RWPE1 (cell line): ENCODE data around the gene PRSS22.

Source experiments
- CTCF ChIA-PET: fragments of 350-600 bp; sonication (Branson Sonifier 250); formaldehyde crosslinking; extraction: SDS; loops from one replicate; lab custom pipeline; 2021; lab: Yijun Ruan, JAX
- POLR2A ChIA-PET: fragments of 400-600 bp; formaldehyde crosslinking; extraction: SDS; loops from one replicate; lab custom pipeline; 2020; ENCODE audit warnings: antibody characterized with exemption; ENCODE audit not compliant: low non-redundant PET; lab: Yijun Ruan, JAX
- DNase-seq: peaks from one replicate; pipeline ENCODE4 v3.0.0; 2012; ENCODE audit warnings: low spot score
- H3K27ac ChIP-seq: fragments of 450-650 bp; 2 replicates; pipeline ENCODE4 v1.5.1; 2017
- CTCF ChIP-seq: fragments of 450-650 bp; conservative IDR thresholded peaks from 2 replicates; pipeline ENCODE4 v1.5.1; 2017; ENCODE audit warnings: low read depth, mild to moderate bottlenecking

Gene PRSS22

GRCh38 chr16:2819179-2819938 lies 38.6 kb downstream of the PRSS22 start:
- TF ChIP-seq CTCF = no peak
- POLR2A ChIA-PET = no interaction called here
- H3K27ac ChIP-seq = peak overlapping the region; percentile 75
- CTCF ChIA-PET = no interaction called here
- no peak for DNase-seq

DNA sequence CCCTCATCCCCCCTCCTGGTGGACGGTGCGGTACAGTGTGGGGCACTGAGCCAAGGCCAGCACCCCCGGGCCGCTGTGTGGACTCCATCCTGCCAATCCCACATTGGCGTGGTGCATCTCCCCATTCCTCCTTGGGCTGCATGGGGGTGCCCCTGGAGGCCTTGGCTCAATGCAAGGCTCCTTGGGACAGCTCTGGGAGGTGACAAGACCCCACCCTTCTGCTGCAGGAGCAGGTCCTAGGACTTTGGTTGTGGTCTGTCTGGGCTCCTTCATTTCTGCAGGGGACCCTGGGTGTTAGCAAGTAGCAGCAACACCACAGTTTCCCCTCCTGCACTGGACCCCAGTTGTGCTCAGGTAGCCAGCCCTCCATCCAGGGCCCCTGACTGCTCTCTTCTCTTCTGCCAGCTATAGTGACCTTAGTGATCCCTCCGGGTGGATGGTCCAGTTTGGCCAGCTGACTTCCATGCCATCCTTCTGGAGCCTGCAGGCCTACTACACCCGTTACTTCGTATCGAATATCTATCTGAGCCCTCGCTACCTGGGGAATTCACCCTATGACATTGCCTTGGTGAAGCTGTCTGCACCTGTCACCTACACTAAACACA lies 39.6 kb downstream of the PRSS22 start:
- POLR2A ChIA-PET = no interaction called here
- peak overlapping the region; percentile 75 for H3K27ac ChIP-seq
- DNase-seq = no peak
- CTCF ChIA-PET = no interaction called here
- no peak for TF ChIP-seq CTCF

- H3K27ac ChIP-seq = peak overlapping the region; percentile 75
- DNase-seq = no peak
- ChIA-PET POLR2A (no interaction called here), CTCF (no interaction called here)
- 0 out of 2 replicates have a peak, but pooled peaks have one; percentile 25 for TF ChIP-seq CTCF
These were observed 40.4 kb downstream of the PRSS22 start for GRCh38 chr16:2817340-2818271.

DNA sequence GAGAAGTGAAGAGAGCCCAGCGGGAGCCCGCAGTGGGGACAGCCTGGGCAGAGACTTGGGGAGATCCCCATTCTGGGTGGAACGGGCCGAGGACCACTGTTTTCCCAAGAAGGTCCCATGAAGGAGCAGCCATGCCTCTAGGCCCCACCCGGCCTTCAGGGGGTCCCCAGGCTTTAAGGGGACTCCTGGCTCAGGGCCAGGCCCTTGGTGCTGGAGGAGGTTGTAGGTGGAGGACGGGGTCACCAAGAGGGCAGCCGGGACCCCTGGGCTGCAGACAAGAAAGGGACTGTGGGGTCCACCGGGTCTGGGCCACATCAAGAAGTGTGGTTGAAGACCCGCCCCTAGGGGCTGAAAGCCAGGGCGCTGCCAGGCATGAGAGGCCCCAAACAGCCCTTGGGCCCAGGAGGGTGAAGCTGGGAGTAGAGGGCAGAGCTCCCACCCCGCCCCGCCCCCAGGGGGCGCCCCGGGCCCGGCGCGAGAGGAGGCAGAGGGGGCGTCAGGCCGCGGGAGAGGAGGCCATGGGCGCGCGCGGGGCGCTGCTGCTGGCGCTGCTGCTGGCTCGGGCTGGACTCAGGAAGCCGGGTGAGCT lies 41.1 kb downstream of the PRSS22 start, which contains the start of gene PRSS21:
Gene PRSS21 (plus strand): TSS at position 487 of the 589 bp plus-strand sequence. CDS start 32 bp downstream, at position 519.
- DNase-seq = peak; percentile 25
- peak within 1 kb of the TSS; percentile 75 for H3K27ac ChIP-seq
- peak; percentile 66 for TF ChIP-seq CTCF
- ChIA-PET POLR2A (no interaction called here), CTCF (no interaction called here)

DNA sequence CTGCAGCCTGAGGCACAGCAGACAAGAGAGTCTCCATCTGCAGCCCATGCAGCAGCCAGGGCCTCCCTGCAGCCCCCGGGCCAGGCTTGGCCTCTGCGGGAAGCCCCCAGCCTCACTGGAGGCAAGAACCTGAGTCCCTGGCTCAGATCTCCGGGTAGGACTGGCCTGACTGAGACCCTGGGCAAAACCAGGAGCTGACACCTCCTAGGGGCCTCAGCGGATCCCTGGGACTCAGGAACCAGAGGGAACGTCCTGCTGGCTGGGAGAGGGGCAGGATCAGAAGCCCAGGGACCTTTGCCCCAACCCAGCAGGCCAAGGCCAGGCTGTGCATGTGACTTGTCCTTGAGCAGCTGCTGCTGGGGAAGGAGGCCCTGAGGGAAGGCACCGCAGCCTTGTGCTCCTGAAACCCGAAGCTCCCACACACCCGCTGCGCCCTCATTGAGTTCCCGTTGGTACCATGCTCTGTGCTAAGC lies 42.6 kb downstream of the PRSS22 start:
- no peak for DNase-seq
- TF ChIP-seq CTCF = no peak
- ChIA-PET POLR2A (no interaction called here), CTCF (no interaction called here)
- H3K27ac ChIP-seq = no peak overlapping the region
